B cell (primary cell): Measurements from ENCODE around the gene BAHCC1.
"Not testable (repeated sequence)": the region's sequence is repeated elsewhere in the genome, so short reads cannot be mapped to it uniquely, and the experiment has no call there.

Experiments
- EZH2 ChIP-seq: IDR thresholded peaks from 2 replicates; pipeline ENCODE4 v1.6.1; 2012; ENCODE audit warnings: borderline replicate concordance, low read depth, mild to moderate bottlenecking, moderate library complexity, low read length; ENCODE audit not compliant: insufficient read depth, poor library complexity, severe bottlenecking
- TF ChIP-seq, protein P1 (sequence below): fragments of 200-600 bp; IDR thresholded peaks from one replicate; pipeline ENCODE4 v1.8.0; 2022; ENCODE audit warnings: antibody characterized with exemption, mild to moderate bottlenecking

DNA sequence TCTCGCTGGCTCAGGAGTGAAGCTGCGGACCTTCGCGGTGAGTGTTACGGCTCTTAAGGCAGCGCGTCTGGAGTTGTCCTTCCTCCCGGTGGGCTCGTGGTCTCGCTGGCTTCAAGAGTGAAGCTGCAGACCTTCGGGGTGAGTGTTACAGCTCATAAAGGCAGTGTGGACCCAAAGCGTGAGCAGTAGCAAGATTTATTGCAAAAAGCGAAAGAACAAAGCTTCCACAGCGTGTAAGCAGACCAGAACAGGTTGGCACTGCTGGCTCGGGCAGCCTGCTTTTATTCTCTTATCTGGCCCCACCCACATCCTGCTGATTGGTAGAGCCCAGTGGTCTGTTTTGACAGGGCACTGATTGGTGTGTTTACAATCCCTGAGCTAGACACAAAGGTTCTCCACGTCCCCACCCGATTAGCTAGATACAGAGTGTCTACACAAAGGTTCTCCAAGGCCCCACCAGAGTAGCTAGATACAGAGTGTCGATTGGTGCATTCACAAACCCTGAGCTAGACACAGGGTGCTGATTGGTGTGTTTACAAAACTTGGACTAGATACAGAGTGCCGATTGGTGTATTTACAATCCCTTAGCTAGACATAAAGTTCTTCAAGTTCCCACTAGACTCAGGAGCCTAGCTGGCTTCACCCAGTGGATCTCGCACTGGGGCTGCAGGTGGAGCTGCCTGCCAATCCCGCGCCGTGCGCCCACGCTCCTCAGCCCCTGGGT is 43.8 kb upstream of the BAHCC1 start:
- TF ChIP-seq, protein P1, sequence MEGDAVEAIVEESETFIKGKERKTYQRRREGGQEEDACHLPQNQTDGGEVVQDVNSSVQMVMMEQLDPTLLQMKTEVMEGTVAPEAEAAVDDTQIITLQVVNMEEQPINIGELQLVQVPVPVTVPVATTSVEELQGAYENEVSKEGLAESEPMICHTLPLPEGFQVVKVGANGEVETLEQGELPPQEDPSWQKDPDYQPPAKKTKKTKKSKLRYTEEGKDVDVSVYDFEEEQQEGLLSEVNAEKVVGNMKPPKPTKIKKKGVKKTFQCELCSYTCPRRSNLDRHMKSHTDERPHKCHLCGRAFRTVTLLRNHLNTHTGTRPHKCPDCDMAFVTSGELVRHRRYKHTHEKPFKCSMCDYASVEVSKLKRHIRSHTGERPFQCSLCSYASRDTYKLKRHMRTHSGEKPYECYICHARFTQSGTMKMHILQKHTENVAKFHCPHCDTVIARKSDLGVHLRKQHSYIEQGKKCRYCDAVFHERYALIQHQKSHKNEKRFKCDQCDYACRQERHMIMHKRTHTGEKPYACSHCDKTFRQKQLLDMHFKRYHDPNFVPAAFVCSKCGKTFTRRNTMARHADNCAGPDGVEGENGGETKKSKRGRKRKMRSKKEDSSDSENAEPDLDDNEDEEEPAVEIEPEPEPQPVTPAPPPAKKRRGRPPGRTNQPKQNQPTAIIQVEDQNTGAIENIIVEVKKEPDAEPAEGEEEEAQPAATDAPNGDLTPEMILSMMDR: not testable (repeated sequence)
- TF ChIP-seq EZH2: not testable (repeated sequence)
